Panc1 (cell line): Measurements from ENCODE around the gene WSCD2. TPM values are rescaled to one million over a fixed set of nuclear protein-coding genes. Genes with fewer than 3 reads are reported as not detected.

Experiments used
- ATAC-seq: fragments of 200-7000 bp; cut with Tn5 transposase; 2 replicates; pipeline ENCODE4 v1.9.1; 2020; ENCODE audit warnings: mild to moderate bottlenecking, moderate library complexity
- BruUV-seq: library from RNA; stranded (reverse); fragments of 400-500 nt; replicated peaks from 2 replicates; lab custom pipeline; 2021; lab: Mats Ljungman, UMichigan
- CTCF ChIA-PET: fragments of 300-600 bp; sonication (Branson Sonifier 250); formaldehyde crosslinking; loops from one replicate; lab custom pipeline; 2022; ENCODE audit warnings: antibody characterized with exemption; lab: Charles Lee
- POLR2A ChIA-PET: fragments of 300-600 bp; sonication (Branson Sonifier 250); formaldehyde crosslinking; loops from one replicate; lab custom pipeline; 2022; ENCODE audit warnings: antibody characterized with exemption; lab: Charles Lee
- DNase-seq: peaks from one replicate; pipeline ENCODE4 v3.0.0-alpha.2; 2010; ENCODE audit warnings: low read depth, low spot score
- H3K27ac ChIP-seq: 2 replicates; pipeline ENCODE4 v1.5.1; 2011; ENCODE audit warnings: mild to moderate bottlenecking, low read length, inconsistent platforms
- H3K27me3 ChIP-seq: fragments of 200-500 bp; sonication (Bioruptor generic); 2 replicates; pipeline ENCODE4 v1.6.0; 2014; ENCODE audit warnings: low read length, inconsistent platforms; ENCODE audit not compliant: control insufficient read depth, insufficient read depth
- H3K36me3 ChIP-seq: fragments of 200-500 bp; sonication (Bioruptor generic); 2 replicates; pipeline ENCODE4 v1.5.1; 2014; ENCODE audit warnings: inconsistent platforms, mild to moderate bottlenecking, low read length, moderate library complexity; ENCODE audit not compliant: control insufficient read depth, insufficient read depth
- H3K4me1 ChIP-seq: 2 replicates; pipeline ENCODE4 v1.5.1; 2011; ENCODE audit warnings: inconsistent platforms, mild to moderate bottlenecking, low read length, moderate library complexity; ENCODE audit not compliant: control insufficient read depth, insufficient read depth
- H3K4me3 ChIP-seq, 2 experiments: 2 replicates each; pipeline ENCODE4 v1.5.1; 2011 to 2012; ENCODE audit warnings: low read depth in 2 of 2, low read length in 2 of 2, mild to moderate bottlenecking in 2 of 2, inconsistent platforms in 1 of 2, moderate library complexity in 1 of 2
- H3K9me3 ChIP-seq: fragments of 200-500 bp; sonication (Bioruptor generic); 2 replicates; pipeline ENCODE4 v1.5.1; 2014; ENCODE audit warnings: low read depth, mild to moderate bottlenecking, inconsistent platforms, low read length, moderate library complexity; ENCODE audit not compliant: control insufficient read depth, insufficient read depth
- POLR2AphosphoS5 ChIP-seq: IDR thresholded peaks from 2 replicates; pipeline ENCODE4 v1.6.1; 2012; ENCODE audit warnings: mild to moderate bottlenecking, low read depth, low read length, moderate library complexity
- SIN3A ChIP-seq: IDR thresholded peaks from 2 replicates; pipeline ENCODE4 v1.6.1; 2012; ENCODE audit warnings: low read depth, mild to moderate bottlenecking, low read length, moderate library complexity, borderline replicate concordance; ENCODE audit not compliant: insufficient read depth
- TCF7L2 ChIP-seq: IDR thresholded peaks from 2 replicates; pipeline ENCODE4 v1.6.1; 2011; ENCODE audit warnings: mild to moderate bottlenecking, low read depth, low read length, inconsistent platforms
- in situ Hi-C: cut with HindIII; loops from 2 replicates; pipeline ENCODE4 v1.10.0; 2016; ENCODE audit warnings: low sequenced_read_pairs, low pct_unique_long_range_greater_than_20kb
- intact Hi-C: fragments of 100-400 bp; cut with micrococcal nuclease; formaldehyde crosslinking; loops from one replicate; pipeline ENCODE4 v1.10.0; 2022; ENCODE audit not compliant: unreplicated experiment
- total RNA-seq: library from RNA; stranded (reverse); gene quantifications from one replicate; pipeline ENCODE4 v1.2.1, GENCODE V29; 2021; ENCODE audit not compliant: unreplicated experiment
- TF ChIP-seq, protein P1 (sequence below), 2 experiments: IDR thresholded peaks; 2 replicates each; pipeline ENCODE4 v1.6.1; 2011 to 2012; ENCODE audit warnings: low read depth in 2 of 2, control low read depth in 1 of 2, low read length in 1 of 2, mild to moderate bottlenecking in 1 of 2, moderate library complexity in 1 of 2; ENCODE audit not compliant: insufficient read depth in 1 of 2
- TF ChIP-seq, protein P2 (sequence below): fragments of 450-650 bp; IDR thresholded peaks from 2 replicates; pipeline ENCODE4 v1.5.1; 2017; ENCODE audit warnings: mild to moderate bottlenecking

Gene WSCD2
- total RNA-seq, 1 experiment from 2014 or later = 0.64 TPM

DNA sequence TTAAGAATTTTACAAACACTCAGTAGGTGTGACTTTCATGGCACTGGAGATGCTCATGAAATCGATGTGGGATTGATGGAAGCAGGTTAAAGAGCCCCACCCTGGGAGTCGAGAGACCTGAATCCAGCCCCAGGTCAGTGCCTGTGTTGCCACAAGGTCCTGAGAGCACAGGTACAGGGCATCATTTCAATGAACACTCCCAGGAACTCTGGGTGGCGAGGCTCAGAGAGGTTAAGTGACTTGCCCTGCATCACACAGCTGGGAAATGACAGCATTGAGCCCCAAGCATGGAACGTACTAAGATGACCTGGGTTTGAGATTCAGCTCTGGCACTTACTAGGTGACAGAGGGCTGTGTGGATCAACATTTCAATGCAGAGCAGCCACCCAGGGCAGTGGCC, 111.8 kb downstream of the WSCD2 start:
- intact Hi-C loops (no loop called here), in situ Hi-C loops (no loop called here)
- Histone ChIP-seq H3K4me3 (no peak overlapping the region), H3K27ac (no peak overlapping the region), H3K27me3 (peaks cover 5% of the 10 kb centered on the region), H3K4me1 (no peaks in the 10 kb centered on the region), H3K9me3 (no peaks in the 10 kb centered on the region), H3K36me3 (no peaks in the 10 kb centered on the region)
- no peak for DNase-seq
- no peak for ATAC-seq
- TF ChIP-seq SIN3A (no peak), POLR2AphosphoS5 (no peak), TCF7L2 (no peak)
- TF ChIP-seq, protein P1, sequence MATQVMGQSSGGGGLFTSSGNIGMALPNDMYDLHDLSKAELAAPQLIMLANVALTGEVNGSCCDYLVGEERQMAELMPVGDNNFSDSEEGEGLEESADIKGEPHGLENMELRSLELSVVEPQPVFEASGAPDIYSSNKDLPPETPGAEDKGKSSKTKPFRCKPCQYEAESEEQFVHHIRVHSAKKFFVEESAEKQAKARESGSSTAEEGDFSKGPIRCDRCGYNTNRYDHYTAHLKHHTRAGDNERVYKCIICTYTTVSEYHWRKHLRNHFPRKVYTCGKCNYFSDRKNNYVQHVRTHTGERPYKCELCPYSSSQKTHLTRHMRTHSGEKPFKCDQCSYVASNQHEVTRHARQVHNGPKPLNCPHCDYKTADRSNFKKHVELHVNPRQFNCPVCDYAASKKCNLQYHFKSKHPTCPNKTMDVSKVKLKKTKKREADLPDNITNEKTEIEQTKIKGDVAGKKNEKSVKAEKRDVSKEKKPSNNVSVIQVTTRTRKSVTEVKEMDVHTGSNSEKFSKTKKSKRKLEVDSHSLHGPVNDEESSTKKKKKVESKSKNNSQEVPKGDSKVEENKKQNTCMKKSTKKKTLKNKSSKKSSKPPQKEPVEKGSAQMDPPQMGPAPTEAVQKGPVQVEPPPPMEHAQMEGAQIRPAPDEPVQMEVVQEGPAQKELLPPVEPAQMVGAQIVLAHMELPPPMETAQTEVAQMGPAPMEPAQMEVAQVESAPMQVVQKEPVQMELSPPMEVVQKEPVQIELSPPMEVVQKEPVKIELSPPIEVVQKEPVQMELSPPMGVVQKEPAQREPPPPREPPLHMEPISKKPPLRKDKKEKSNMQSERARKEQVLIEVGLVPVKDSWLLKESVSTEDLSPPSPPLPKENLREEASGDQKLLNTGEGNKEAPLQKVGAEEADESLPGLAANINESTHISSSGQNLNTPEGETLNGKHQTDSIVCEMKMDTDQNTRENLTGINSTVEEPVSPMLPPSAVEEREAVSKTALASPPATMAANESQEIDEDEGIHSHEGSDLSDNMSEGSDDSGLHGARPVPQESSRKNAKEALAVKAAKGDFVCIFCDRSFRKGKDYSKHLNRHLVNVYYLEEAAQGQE (IDR thresholded peaks at IDR 0.05; ENCODE audit: insufficient read depth in 1 of 2, low read depth in 2 of 2, low read length in 1 of 2) = no peak
- TF ChIP-seq, protein P2, sequence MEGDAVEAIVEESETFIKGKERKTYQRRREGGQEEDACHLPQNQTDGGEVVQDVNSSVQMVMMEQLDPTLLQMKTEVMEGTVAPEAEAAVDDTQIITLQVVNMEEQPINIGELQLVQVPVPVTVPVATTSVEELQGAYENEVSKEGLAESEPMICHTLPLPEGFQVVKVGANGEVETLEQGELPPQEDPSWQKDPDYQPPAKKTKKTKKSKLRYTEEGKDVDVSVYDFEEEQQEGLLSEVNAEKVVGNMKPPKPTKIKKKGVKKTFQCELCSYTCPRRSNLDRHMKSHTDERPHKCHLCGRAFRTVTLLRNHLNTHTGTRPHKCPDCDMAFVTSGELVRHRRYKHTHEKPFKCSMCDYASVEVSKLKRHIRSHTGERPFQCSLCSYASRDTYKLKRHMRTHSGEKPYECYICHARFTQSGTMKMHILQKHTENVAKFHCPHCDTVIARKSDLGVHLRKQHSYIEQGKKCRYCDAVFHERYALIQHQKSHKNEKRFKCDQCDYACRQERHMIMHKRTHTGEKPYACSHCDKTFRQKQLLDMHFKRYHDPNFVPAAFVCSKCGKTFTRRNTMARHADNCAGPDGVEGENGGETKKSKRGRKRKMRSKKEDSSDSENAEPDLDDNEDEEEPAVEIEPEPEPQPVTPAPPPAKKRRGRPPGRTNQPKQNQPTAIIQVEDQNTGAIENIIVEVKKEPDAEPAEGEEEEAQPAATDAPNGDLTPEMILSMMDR = no peak
- CTCF ChIA-PET = no interaction called here
- POLR2A ChIA-PET = no interaction called here
- BruUV-seq = no TSS peak

DNA sequence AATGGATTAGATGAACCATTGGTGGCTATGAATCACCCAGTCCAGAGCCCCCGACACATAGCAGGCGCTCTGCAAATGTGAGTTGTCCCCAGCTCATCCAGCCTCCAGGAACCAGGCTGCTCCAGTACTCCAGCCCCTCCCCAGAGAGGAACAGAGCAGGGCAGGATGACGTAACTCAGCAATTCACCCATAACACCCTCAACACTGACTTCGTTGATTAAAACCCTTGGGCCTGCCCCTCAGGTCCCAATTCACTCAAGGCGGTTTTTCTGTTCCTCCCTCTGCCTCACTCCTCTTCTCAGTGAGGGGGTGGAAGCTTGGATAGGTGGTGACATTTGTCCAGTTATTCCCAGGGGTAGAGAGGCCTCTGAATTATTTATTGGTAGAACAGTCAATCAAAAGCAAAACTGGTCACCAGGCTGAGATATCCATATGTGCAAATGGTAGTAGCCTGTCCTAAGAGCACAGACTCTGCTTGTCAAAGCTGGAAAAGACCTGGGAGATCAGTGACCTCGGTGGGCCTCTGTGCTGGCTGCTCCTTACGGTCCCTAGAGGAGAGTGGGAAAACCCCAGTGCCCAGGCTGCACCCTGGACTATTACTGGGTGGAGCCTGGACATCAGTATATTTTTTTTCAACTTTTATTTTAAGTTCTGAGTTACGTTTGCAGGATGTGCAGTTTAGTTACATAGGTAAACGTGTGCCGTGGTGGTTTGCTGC, 113.1 kb downstream of the WSCD2 start:
- in situ Hi-C loops = no loop called here
- POLR2A ChIA-PET = no interaction called here
- CTCF ChIA-PET = interaction anchor here (0.6 kb wide), 1 partner anchor 136 kb away, joined by 4 read pairs; no protein-coding TSS in a partner anchor
- Histone ChIP-seq H3K9me3 (no peaks in the 10 kb centered on the region), H3K4me3 (no peak overlapping the region), H3K4me1 (no peaks in the 10 kb centered on the region), H3K27me3 (peaks cover 2% of the 10 kb centered on the region), H3K36me3 (no peaks in the 10 kb centered on the region), H3K27ac (no peak overlapping the region)
- DNase-seq (no peak), ATAC-seq (0 out of 2 replicates have a peak, but pooled peaks have one; percentile 42)
- TF ChIP-seq SIN3A (no peak), POLR2AphosphoS5 (no peak), TCF7L2 (no peak)
- TF ChIP-seq, protein P2 = no peak
- TF ChIP-seq, protein P1 (IDR thresholded peaks at IDR 0.05; ENCODE audit: insufficient read depth in 1 of 2, low read depth in 2 of 2, low read length in 1 of 2) = no peak
- intact Hi-C loops = no loop called here
- no TSS peak for BruUV-seq
